Measurements from ENCODE around the gene RASGRF2.

RASGRF2 gene

DNA sequence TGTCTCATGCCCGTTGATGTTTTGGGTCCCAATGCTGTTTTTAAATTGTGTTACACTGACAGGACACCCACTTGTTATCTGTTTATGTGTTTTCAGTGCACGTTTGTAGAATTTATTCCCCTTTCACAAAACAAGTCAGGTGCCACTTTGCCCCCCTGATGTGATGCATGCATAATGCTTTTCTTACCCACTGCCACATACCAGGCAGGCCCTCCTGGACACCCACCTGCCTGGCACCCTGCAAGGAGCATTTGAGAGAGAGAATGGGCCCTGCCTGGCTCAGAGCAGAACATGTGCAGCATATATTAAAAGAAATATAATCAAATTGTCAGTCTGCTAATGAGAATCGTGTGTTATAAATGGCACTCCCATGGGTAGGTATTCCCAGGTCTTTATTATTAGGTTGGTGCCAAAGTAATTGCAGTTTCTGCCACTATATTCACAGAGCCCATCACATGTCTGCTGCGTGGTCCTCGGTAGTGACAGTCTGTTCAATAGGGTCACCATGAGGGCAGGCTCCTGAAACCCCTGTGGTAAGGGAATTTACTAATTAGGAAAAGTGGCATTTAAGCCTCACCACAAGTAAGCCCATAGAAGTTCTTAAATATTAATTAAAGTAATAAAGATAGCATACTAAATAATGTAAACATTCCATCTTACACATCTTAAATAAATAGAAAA, 220.8 kb downstream of the RASGRF2 start:
- no peak overlapping the region for H3K9ac ChIP-seq
- H3K27ac ChIP-seq = no peak overlapping the region
- H3K4me1 ChIP-seq = peaks cover 9% of the 10 kb centered on the region; the same call in 1 of the 2 replicates
- no peaks in the 10 kb centered on the region for H4K20me1 ChIP-seq
- TF ChIP-seq Cebpa-rat (IDR thresholded peaks at IDR 0.05) = no peak
- no peak overlapping the region; the same call in 1 of the 2 replicates for H3K4me2 ChIP-seq
- no peak overlapping the region for H3K4me3 ChIP-seq
- H3K27me3 ChIP-seq = no peaks in the 10 kb centered on the region
- 0 out of 2 replicates have a peak, but pooled peaks cover 5% of the 10 kb centered on the region for H3K9me3 ChIP-seq
- H3K36me3 ChIP-seq = no peaks in the 10 kb centered on the region

GRCh38 chr5:81181576-81182316, 221.6 kb downstream of the RASGRF2 start:
- Histone ChIP-seq H3K9ac (no peak overlapping the region), H3K27ac (no peak overlapping the region), H3K4me3 (no peak overlapping the region), H3K27me3 (no peaks in the 10 kb centered on the region), H4K20me1 (no peaks in the 10 kb centered on the region), H3K4me1 (peaks cover 9% of the 10 kb centered on the region; the same call in 1 of the 2 replicates), H3K9me3 (0 out of 2 replicates have a peak, but pooled peaks cover 5% of the 10 kb centered on the region), H3K36me3 (no peaks in the 10 kb centered on the region), H3K4me2 (peak overlapping the region; percentile 9; the same call in 1 of the 2 replicates)
- TF ChIP-seq Cebpa-rat (IDR thresholded peaks at IDR 0.05) = no peak

DNA sequence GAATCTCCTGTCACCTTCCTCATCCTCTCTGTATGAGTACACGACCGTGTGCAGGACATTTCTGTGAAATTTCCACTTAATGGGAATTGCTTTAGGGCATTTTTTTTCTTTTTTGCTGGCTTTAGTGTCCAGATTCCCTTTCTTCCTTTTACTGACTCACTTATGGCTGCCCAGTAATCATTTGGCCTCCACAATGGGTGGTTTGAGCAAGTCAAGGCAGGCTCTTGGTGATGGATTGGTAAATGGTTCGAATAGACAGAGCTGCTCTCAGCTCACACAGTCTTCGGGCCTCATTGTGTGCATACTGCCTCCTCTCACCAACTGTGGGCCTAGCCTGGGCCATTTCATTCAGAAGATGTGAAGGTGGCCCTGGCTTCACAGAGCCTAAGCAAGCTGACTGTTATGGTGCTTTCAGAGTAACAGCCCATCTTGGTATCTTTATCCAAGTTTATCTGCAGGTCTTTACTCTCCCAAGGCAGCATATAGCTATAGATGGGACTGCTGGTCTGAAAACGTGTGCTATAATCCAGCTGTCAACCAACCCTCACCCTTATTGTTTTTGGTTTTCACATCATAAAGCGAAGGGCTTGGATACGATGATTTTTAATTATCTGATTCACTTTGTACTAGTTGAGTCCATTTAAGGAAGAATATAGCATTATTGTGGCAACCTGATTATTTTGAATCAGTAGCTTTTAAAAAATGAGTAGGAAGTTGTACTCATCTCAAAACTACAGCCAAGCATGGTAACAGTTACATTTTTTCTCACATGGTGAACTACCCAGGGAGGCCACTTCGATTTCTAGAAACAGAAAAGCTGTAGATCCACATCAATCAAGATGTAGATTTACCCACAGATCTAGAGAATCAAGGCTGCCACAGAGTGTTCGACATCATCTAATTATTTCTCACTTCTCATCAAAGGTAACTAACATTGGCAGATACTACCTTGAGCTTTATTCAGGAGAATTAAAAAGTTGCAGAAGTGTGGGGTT, 222.5 kb downstream of the RASGRF2 start:
- Histone ChIP-seq H3K9ac (no peak overlapping the region), H3K27me3 (no peaks in the 10 kb centered on the region), H3K4me3 (no peak overlapping the region), H4K20me1 (no peaks in the 10 kb centered on the region), H3K36me3 (no peaks in the 10 kb centered on the region), H3K4me2 (no peak overlapping the region), H3K27ac (no peak overlapping the region), H3K9me3 (0 out of 2 replicates have a peak, but pooled peaks cover 5% of the 10 kb centered on the region), H3K4me1 (peaks cover 9% of the 10 kb centered on the region; the same call in 1 of the 2 replicates)
- TF ChIP-seq Cebpa-rat (IDR thresholded peaks at IDR 0.05) = no peak

DNA sequence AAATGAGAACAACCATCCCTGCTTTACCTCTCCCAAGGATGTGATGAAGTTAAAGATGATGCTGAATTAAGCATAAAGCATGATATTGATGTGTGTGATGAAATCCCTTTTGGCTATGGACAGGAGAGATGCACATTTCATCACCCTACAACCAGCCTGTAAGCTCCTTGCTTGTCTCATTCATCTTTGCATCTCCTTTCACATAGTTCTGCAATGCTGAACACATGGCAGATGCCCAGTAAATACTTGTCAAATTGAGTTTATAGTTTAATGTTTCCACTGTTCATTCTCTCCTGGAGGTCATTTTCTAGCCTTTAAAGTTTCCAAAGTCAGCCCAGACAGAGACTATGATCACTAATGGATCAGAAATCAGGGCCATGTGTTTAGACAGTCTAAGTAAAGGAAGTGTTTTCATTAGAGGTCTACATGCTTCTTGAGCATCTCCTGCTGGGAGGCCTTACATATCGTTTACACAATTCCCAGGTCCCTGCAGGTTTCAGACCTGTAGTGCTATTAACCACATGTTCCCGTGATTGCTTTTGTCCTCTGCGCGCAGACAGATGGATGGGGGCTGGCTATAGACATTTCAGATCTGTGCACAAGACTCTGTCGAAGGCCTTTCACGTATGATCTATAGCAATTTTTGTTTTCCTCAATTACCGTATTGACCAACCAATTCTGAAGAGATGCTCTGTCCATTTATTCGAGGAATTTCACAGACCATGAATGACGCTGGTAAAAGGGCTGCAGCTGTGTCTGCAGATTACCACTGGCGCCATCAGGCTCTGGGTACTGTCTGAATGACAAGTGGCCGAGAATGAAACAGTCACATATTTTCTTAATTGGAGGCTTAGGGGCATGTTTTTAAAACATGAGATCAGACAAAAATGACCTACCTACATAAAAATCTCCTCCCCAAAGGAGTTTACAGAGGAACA, 223.9 kb downstream of the RASGRF2 start:
- no peak for TF ChIP-seq Cebpa-rat (IDR thresholded peaks at IDR 0.05)

DNA sequence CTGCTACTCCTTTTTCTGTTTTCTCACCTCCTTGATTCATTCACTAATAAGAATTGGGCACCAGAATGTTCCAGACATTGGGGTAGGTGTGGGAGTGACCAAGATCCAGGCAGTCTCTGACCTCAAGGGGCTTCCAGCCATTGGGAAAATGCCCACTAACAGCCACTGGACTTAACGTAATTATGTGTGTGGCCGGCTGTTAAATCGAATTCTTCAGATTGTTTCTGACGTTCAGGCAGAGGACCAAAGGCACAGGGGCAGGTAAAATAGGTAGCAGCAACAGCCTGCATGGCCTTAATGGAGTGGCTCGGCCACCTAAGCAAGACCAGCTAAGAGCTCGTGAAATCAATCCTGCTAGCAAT, 224.6 kb downstream of the RASGRF2 start:
- Histone ChIP-seq H3K9ac (no peak overlapping the region), H3K27me3 (no peaks in the 10 kb centered on the region), H4K20me1 (no peaks in the 10 kb centered on the region), H3K4me2 (no peak overlapping the region), H3K4me1 (peaks cover 9% of the 10 kb centered on the region; the same call in 1 of the 2 replicates), H3K4me3 (no peak overlapping the region), H3K36me3 (no peaks in the 10 kb centered on the region), H3K27ac (no peak overlapping the region), H3K9me3 (no peaks in the 10 kb centered on the region)
- TF ChIP-seq Cebpa-rat (IDR thresholded peaks at IDR 0.05) = no peak

More for the DNA sequence above, 223.9 kb downstream of the RASGRF2 start:
- Histone ChIP-seq H3K9me3 (no peaks in the 10 kb centered on the region), H3K9ac (no peak overlapping the region), H3K27me3 (no peaks in the 10 kb centered on the region), H4K20me1 (no peaks in the 10 kb centered on the region), H3K4me2 (no peak overlapping the region), H3K27ac (no peak overlapping the region), H3K4me1 (peaks cover 9% of the 10 kb centered on the region; the same call in 1 of the 2 replicates), H3K36me3 (no peaks in the 10 kb centered on the region), H3K4me3 (no peak overlapping the region)

- peak overlapping the region; percentile 29; the same call in 1 of the 2 replicates for H3K4me2 ChIP-seq
- H3K9ac ChIP-seq = no peak overlapping the region
- H3K27ac ChIP-seq = no peak overlapping the region
Measured at GRCh38 chr5:81187885-81188284, 227.7 kb downstream of the RASGRF2 start.

DNA sequence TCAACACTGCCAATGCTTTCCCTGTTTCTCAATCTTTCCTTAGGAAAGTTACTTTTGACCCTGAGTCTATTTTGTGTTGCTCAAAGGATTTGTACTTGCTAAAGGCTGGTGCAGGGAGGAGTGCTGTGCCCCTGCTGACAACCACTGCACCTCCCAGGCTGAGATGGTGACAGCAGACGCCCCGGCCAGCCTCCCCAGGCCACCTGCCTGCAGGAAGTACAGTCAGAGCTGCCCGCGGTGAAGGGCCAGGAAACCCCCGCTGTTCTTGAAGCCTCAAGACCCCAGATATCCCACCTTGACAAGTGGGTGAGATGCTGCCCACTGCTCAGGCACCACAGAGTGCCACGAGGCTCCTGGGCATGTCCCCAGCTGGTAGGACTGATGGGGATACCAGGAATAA, 228.8 kb downstream of the RASGRF2 start:
- Histone ChIP-seq H3K4me1 (no peaks in the 10 kb centered on the region), H3K27ac (no peak overlapping the region), H3K4me3 (no peak overlapping the region), H3K27me3 (no peaks in the 10 kb centered on the region), H3K9ac (no peak overlapping the region), H4K20me1 (no peaks in the 10 kb centered on the region), H3K36me3 (no peaks in the 10 kb centered on the region), H3K9me3 (no peaks in the 10 kb centered on the region), H3K4me2 (no peak overlapping the region)
- no peak for TF ChIP-seq Cebpa-rat (IDR thresholded peaks at IDR 0.05)

More at GRCh38 chr5:81187885-81188284, 227.7 kb downstream of the RASGRF2 start:
- Histone ChIP-seq H3K36me3 (no peaks in the 10 kb centered on the region), H4K20me1 (no peaks in the 10 kb centered on the region), H3K4me3 (no peak overlapping the region), H3K4me1 (no peaks in the 10 kb centered on the region), H3K27me3 (no peaks in the 10 kb centered on the region), H3K9me3 (no peaks in the 10 kb centered on the region)
- TF ChIP-seq Cebpa-rat (IDR thresholded peaks at IDR 0.05) = no peak

DNA sequence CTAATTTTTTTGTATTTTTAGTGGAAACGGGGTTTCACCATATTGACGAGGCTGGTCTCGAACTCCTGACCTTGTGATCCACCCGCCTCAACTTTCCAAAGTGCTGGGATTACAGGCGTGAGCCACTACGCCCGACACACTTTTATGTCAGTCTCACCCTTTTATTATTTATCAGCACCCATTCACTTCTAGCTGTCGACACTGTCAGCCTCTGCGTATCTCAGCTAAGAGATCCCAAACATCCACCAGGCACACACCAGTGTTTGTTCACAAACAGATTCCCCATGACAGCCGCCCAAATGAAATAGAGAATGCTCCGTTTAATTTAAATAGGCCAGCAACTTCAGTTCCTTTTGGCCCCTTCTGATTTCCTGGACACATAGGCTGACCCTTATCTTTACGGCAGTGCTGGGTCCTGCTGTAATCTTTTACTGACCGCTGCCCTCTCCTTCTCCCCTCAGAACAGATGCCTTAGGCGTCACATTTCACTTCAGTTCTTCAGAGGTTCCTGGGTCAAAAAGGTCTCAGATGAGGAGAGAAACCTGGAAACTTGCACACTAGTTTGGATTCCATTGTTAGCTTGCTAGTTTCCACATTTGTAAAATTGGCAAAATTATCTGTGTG, 229.8 kb downstream of the RASGRF2 start:
- Histone ChIP-seq H3K4me1 (no peaks in the 10 kb centered on the region), H3K27me3 (no peaks in the 10 kb centered on the region), H3K4me2 (no peak overlapping the region), H3K9me3 (no peaks in the 10 kb centered on the region), H3K9ac (no peak overlapping the region), H3K4me3 (no peak overlapping the region), H3K27ac (no peak overlapping the region), H3K36me3 (no peaks in the 10 kb centered on the region), H4K20me1 (no peaks in the 10 kb centered on the region)
- no peak for TF ChIP-seq Cebpa-rat (IDR thresholded peaks at IDR 0.05)
